H1 (cell line): ENCODE data around the gene CCDC40. TPM values are rescaled to one million over a fixed set of nuclear protein-coding genes. Genes with fewer than 3 reads are reported as not detected.

Experiments used
- CTCF ChIA-PET: fragments of 300-600 bp; sonication (Branson Sonifier 250); formaldehyde crosslinking; loops from one replicate; lab custom pipeline; 2021; ENCODE audit not compliant: partially characterized antibody; lab: Charles Lee
- POLR2A ChIA-PET: fragments of 300-600 bp; sonication (Branson Sonifier 250); formaldehyde crosslinking; loops from one replicate; lab custom pipeline; 2021; ENCODE audit warnings: inconsistent platforms; ENCODE audit not compliant: partially characterized antibody; lab: Charles Lee
- DNase-seq, 2 experiments: peaks; one replicate each; pipeline versions ENCODE4 v3.0.0 to v3.0.0-alpha.2; 2010 to 2022; ENCODE audit warnings: low spot score in 2 of 2, low read depth in 1 of 2, mixed read lengths in 1 of 2
- FAIRE-seq: peaks from 2 replicates; lab custom pipeline; 2011; peaks lifted over from hg19 to GRCh38; lab: Jason Lieb, UNC
- H2AFZ ChIP-seq: 2 replicates; pipeline ENCODE4 v1.8.1; 2012; ENCODE audit warnings: low read length, inconsistent platforms
- H2AK5ac ChIP-seq: 2 replicates; pipeline ENCODE4 v1.6.1; 2013; ENCODE audit warnings: low read depth, low read length
- H2BK120ac ChIP-seq: replicated peaks from 2 replicates; pipeline ENCODE3; 2013; ENCODE audit warnings: low read depth, low read length, inconsistent platforms
- H2BK12ac ChIP-seq: 2 replicates; pipeline ENCODE4 v1.6.1; 2013; ENCODE audit warnings: low read depth, low read length
- H2BK15ac ChIP-seq: 2 replicates; pipeline ENCODE4 v1.6.1; 2013; ENCODE audit warnings: low read length
- H2BK20ac ChIP-seq: 2 replicates; pipeline ENCODE4 v1.6.1; 2013; ENCODE audit warnings: low read length
- H2BK5ac ChIP-seq: 2 replicates; pipeline ENCODE4 v1.6.1; 2013; ENCODE audit warnings: low read depth, low read length
- H3K14ac ChIP-seq: 2 replicates; pipeline ENCODE4 v1.6.1; 2013; ENCODE audit warnings: inconsistent platforms; ENCODE audit not compliant: insufficient read length
- H3K18ac ChIP-seq: 2 replicates; pipeline ENCODE4 v1.6.1; 2013; ENCODE audit warnings: low read length; ENCODE audit errors: extremely low read depth
- H3K23ac ChIP-seq: 2 replicates; pipeline ENCODE4 v1.6.1; 2013; ENCODE audit warnings: inconsistent platforms; ENCODE audit not compliant: insufficient read length
- H3K23me2 ChIP-seq: 2 replicates; pipeline ENCODE4 v1.6.1; 2013; ENCODE audit warnings: low read depth, low read length
- H3K27ac ChIP-seq: 2 replicates; pipeline ENCODE4 v1.6.1; 2011; ENCODE audit warnings: low read depth, low read length, inconsistent platforms
- H3K27me3 ChIP-seq, 4 experiments: replicated peaks in 1 of 4; 1 replicate in 1 of 4; 2 replicates in 3 of 4; pipeline versions ENCODE4 v1.6.1 to v1.8.1; 2011 to 2013; ENCODE audit warnings: low read length in 3 of 4, mild to moderate bottlenecking in 3 of 4, inconsistent platforms in 2 of 4, mixed read lengths in 2 of 4, moderate library complexity in 1 of 4; ENCODE audit not compliant: control insufficient read depth in 3 of 4, insufficient read depth in 3 of 4; ENCODE audit errors: extremely low read depth in 1 of 4
- H3K36me3 ChIP-seq, 4 experiments: 2 replicates each; pipeline versions ENCODE4 v1.6.1 to v1.8.1; 2011 to 2013; ENCODE audit warnings: mild to moderate bottlenecking in 4 of 4, low read length in 3 of 4, moderate library complexity in 2 of 4, control low read depth in 1 of 4, inconsistent platforms in 1 of 4; ENCODE audit not compliant: insufficient read depth in 4 of 4, control insufficient read depth in 2 of 4
- H3K4ac ChIP-seq: replicated peaks from 2 replicates; pipeline ENCODE3; 2013; ENCODE audit warnings: low read length, low read depth, mixed read lengths, inconsistent platforms; ENCODE audit not compliant: insufficient read length
- H3K4me1 ChIP-seq, 4 experiments: replicated peaks in 1 of 4; 1 replicate in 1 of 4; 2 replicates in 3 of 4; pipeline versions ENCODE4 v1.6.1 to v1.8.1; 2011 to 2013; ENCODE audit warnings: low read length in 3 of 4, inconsistent platforms in 2 of 4, mixed read lengths in 1 of 4; ENCODE audit not compliant: insufficient read depth in 4 of 4, control insufficient read depth in 3 of 4
- H3K4me2 ChIP-seq, 2 experiments: 2 replicates each; pipeline versions ENCODE4 v1.6.1 to v1.8.1; 2011 to 2013; ENCODE audit warnings: low read depth in 2 of 2, low read length in 2 of 2, control low read depth in 1 of 2, inconsistent platforms in 1 of 2, mild to moderate bottlenecking in 1 of 2; ENCODE audit not compliant: insufficient read depth in 1 of 2
- H3K4me3 ChIP-seq, 4 experiments: fragments of 200-600, 300-600 bp in 1 of 4; sonication (generic), shearing (Covaris generic), sonication (Bioruptor Twin) in 1 of 4; 2 replicates each; pipeline versions ENCODE4 v1.5.1 to v1.8.1; 2011 to 2016; ENCODE audit warnings: low read length in 4 of 4, low read depth in 3 of 4, control low read depth in 2 of 4, inconsistent platforms in 2 of 4, mild to moderate bottlenecking in 2 of 4, mixed read lengths in 1 of 4, moderate library complexity in 1 of 4; ENCODE audit not compliant: insufficient read depth in 2 of 4; ENCODE audit errors: extremely low read depth in 1 of 4
- H3K56ac ChIP-seq: replicated peaks from 2 replicates; pipeline ENCODE3; 2013; ENCODE audit warnings: low read depth, mild to moderate bottlenecking, mixed read lengths, low read length, inconsistent platforms; ENCODE audit not compliant: insufficient read length
- H3K79me1 ChIP-seq: 2 replicates; pipeline ENCODE4 v1.6.1; 2013; ENCODE audit warnings: low read depth, low read length, control low read depth
- H3K79me2 ChIP-seq, 2 experiments: 2 replicates each; pipeline versions ENCODE4 v1.6.1 to v1.8.1; 2012 to 2013; ENCODE audit warnings: low read length in 2 of 2, mild to moderate bottlenecking in 2 of 2, inconsistent platforms in 1 of 2; ENCODE audit not compliant: insufficient read depth in 2 of 2, control insufficient read depth in 1 of 2
- H3K9ac ChIP-seq, 4 experiments: replicated peaks in 1 of 4; 1 replicate in 1 of 4; 2 replicates in 3 of 4; pipeline versions ENCODE4 v1.6.1 to v1.8.1; 2011 to 2013; ENCODE audit warnings: low read depth in 3 of 4, low read length in 3 of 4, control low read depth in 2 of 4, mild to moderate bottlenecking in 2 of 4, moderate library complexity in 2 of 4, inconsistent platforms in 1 of 4; ENCODE audit errors: extremely low read depth in 1 of 4
- H3K9me3 ChIP-seq, 2 experiments: 2 replicates each; pipeline versions ENCODE4 v1.6.1 to v1.8.1; 2012 to 2013; ENCODE audit warnings: mild to moderate bottlenecking in 2 of 2, moderate library complexity in 2 of 2, control low read depth in 1 of 2, inconsistent platforms in 1 of 2, low read depth in 1 of 2, low read length in 1 of 2, mixed read lengths in 1 of 2; ENCODE audit not compliant: insufficient read depth in 2 of 2
- H4K20me1 ChIP-seq, 2 experiments: replicated peaks in 1 of 2; 2 replicates each; pipeline versions ENCODE3 to v1.8.1; 2011 to 2013; ENCODE audit warnings: inconsistent platforms in 2 of 2, low read length in 2 of 2, mild to moderate bottlenecking in 1 of 2; ENCODE audit not compliant: insufficient read depth in 2 of 2, control insufficient read depth in 1 of 2
- H4K5ac ChIP-seq: 2 replicates; pipeline ENCODE4 v1.6.1; 2013; ENCODE audit warnings: low read length, low read depth, mixed read lengths, inconsistent platforms; ENCODE audit not compliant: insufficient read length
- H4K8ac ChIP-seq: 2 replicates; pipeline ENCODE4 v1.8.0; 2013; ENCODE audit warnings: mild to moderate bottlenecking, moderate library complexity, low read length, inconsistent platforms; ENCODE audit not compliant: insufficient read depth; ENCODE audit errors: extremely low read depth
- H4K91ac ChIP-seq: replicated peaks from 2 replicates; pipeline ENCODE3; 2013; ENCODE audit warnings: low read length, mixed read lengths, inconsistent platforms; ENCODE audit not compliant: insufficient read length
- BCL11A ChIP-seq, 2 experiments: IDR thresholded peaks; one replicate each; pipeline ENCODE4 v1.6.1; 2011; ENCODE audit warnings: low read depth in 2 of 2, low read length in 2 of 2, mild to moderate bottlenecking in 2 of 2
- EZH2 ChIP-seq: fragments of 200-600 bp; sonication (generic); IDR thresholded peaks from 2 replicates; pipeline ENCODE4 v1.7.1; 2012; ENCODE audit warnings: low read depth, mild to moderate bottlenecking, moderate library complexity, low read length, inconsistent platforms; ENCODE audit not compliant: severe bottlenecking
- NRF1 ChIP-seq: IDR thresholded peaks from 2 replicates; pipeline ENCODE4 v1.6.1; 2011; ENCODE audit warnings: mild to moderate bottlenecking, low read depth, low read length, improper control_type of control experiment
- PHF8 ChIP-seq: fragments of 200-600 bp; sonication (generic); conservative IDR thresholded peaks from 2 replicates; pipeline ENCODE4 v1.7.1; 2012; ENCODE audit warnings: low read depth, mild to moderate bottlenecking, inconsistent platforms, low read length, moderate library complexity
- POLR2AphosphoS5 ChIP-seq: IDR thresholded peaks from 2 replicates; pipeline ENCODE4 v1.6.1; 2011; ENCODE audit warnings: low read depth, low read length
- RNF2 ChIP-seq: fragments of 200-900, 300-1000 bp; sonication (generic); IDR thresholded peaks from 2 replicates; pipeline ENCODE4 v1.7.1; 2016; ENCODE audit warnings: borderline replicate concordance, low read depth, mild to moderate bottlenecking, antibody characterized with exemption, low read length; ENCODE audit not compliant: poor library complexity, severe bottlenecking; ENCODE audit errors: missing control alignments
- SUZ12 ChIP-seq: fragments of 200-600 bp; sonication (generic); IDR thresholded peaks from 2 replicates; pipeline ENCODE4 v1.6.1; 2012; ENCODE audit warnings: mild to moderate bottlenecking, inconsistent platforms, low read length, moderate library complexity, mixed read lengths
- WGBS, 2 experiments: shearing (Covaris generic) in 1 of 2; methylation state at CpG; one replicate each; pipeline versions ENCODE4 v1.1.6 to v1.1.7; 2013 to 2015; ENCODE audit warnings: low lambda C conversion rate in 2 of 2, mixed read lengths in 2 of 2, inconsistent platforms in 1 of 2, low coverage in 1 of 2, missing lambda C conversion rate in 1 of 2; ENCODE audit not compliant: insufficient replicate concordance in 2 of 2, insufficient coverage in 1 of 2, insufficient read length in 1 of 2; ENCODE audit errors: extremely low coverage in 1 of 2, missing lambda C conversion rate in 1 of 2; 5-methylcytosine and 5-hydroxymethylcytosine counted together
- polyA plus RNA-seq, 7 experiments: library from polyadenylated mRNA; depleted of rRNA in 3 of 7; stranded (reverse) in 5 of 7; unstranded in 2 of 7; fragments of >200 nt in 5 of 7; fragments of 200-250 nt in 2 of 7; gene quantifications; 1 replicate in 5 of 7; 2 replicates in 1 of 7; 4 replicates in 1 of 7; pipeline versions ENCODE4 v1.2.1 to v1.2.3, GENCODE V29; 2011 to 2013; ENCODE audit warnings: missing spikeins in 2 of 7, mixed read lengths in 2 of 7
- total RNA-seq: library from RNA; stranded (reverse); fragmentation: NEBNext Ultra II Directional; extraction: Animal tissue kit (Norgen Biotek cat#: 25700); gene quantifications from 2 replicates; pipeline ENCODE4 v1.2.1, GENCODE V29; 2021
- TF ChIP-seq, protein P1 (sequence below), 3 experiments: IDR thresholded peaks; 1 replicate in 2 of 3; 2 replicates in 1 of 3; pipeline versions ENCODE4 v1.5.1 to v1.6.1; 2011; ENCODE audit warnings: low read length in 3 of 3, mild to moderate bottlenecking in 3 of 3, inconsistent platforms in 2 of 3, low read depth in 1 of 3, moderate library complexity in 1 of 3; ENCODE audit not compliant: insufficient read depth in 1 of 3; ENCODE audit errors: control extremely low read depth in 1 of 3
- TF ChIP-seq, protein P2 (sequence below): IDR thresholded peaks from 2 replicates; pipeline ENCODE4 v1.6.1; 2012; ENCODE audit warnings: inconsistent platforms

The CCDC40 gene
- total and polyA plus RNA-seq, 2 of the 8 experiments (the other 6 are each of a cell fraction or from before 2014, with no cell fraction given): 4.1 to 11.5 TPM

DNA sequence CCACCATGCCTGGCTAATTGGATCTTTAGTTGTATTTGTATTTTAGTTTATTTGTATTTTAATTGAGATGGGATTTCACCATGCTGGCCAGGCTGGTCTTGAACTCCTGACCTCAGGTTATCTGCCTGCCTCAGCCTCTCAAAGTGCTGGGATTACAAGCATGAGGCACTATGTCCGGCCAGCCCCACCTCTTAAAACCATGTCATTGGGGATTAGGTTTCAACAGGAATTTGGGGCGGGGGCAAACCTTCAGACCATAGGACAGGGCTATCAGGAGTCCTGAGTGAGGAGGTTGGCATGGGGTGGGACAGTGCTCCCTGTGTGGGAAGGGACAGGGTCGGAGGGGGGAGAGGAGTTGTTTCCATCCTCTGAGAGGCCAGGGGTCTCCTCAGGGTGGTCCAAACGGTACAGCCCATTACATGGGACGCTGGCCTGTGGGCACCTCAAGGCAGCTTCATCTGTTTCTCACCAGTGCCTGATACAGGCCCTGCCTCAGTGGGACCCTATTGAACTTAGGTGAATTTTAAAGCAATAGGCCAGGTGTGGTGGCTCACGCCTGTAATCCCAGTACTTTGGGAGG, 86.6 kb downstream of the CCDC40 start:
- Histone ChIP-seq H2AFZ (no peak overlapping the region), H3K27ac (no peak overlapping the region), H4K5ac (no peak overlapping the region), H3K4me1 (peaks cover 0 to 15% (median 12%) of the 10 kb centered on the region in 4 experiments; a peak in 6 of 7 replicates), H3K9ac (no peak overlapping the region), H3K9me3 (no peaks in the 10 kb centered on the region), H3K14ac (no peak overlapping the region), H2BK20ac (no peak overlapping the region), H2AK5ac (no peak overlapping the region), H3K23me2 (no peaks in the 10 kb centered on the region; the same call in 1 of the 2 replicates), H4K8ac (no peak overlapping the region), H3K4me2 (no peak overlapping the region), H3K36me3 (no peaks in the 10 kb centered on the region), H3K18ac (no peak overlapping the region), H3K79me1 (no peaks in the 10 kb centered on the region), H2BK5ac (no peak overlapping the region), H3K4me3 (no peak overlapping the region), H4K20me1 (no peaks in the 10 kb centered on the region), H3K27me3 (no peaks in the 10 kb centered on the region), H2BK12ac (no peak overlapping the region), H2BK15ac (no peak overlapping the region), H3K79me2 (no peaks in the 10 kb centered on the region), H4K91ac (no peak overlapping the region), H3K4ac (no peak overlapping the region), H3K23ac (no peak overlapping the region), H3K56ac (no peak overlapping the region), H2BK120ac (no peak overlapping the region)
- ChIA-PET POLR2A (interaction anchor here (0.7 to 10.0 kb wide), 6 partner anchors 8 to 64 kb away, joined by 3 to 103 read pairs (median 5); no protein-coding TSS in a partner anchor), CTCF (interaction anchor here (0.7 to 4.4 kb wide), 8 partner anchors 8 to 974 kb away, joined by 3 to 43 read pairs (median 15); partner anchors contain the start of gene GAA)
- DNase-seq: no peak
- no peak for FAIRE-seq
- 92% methylated on average over 6 of the region's 6 CpGs; no CpG with 5 or more reads in 1 of the 2 experiments for WGBS, 2 experiments
- TF ChIP-seq, protein P1, sequence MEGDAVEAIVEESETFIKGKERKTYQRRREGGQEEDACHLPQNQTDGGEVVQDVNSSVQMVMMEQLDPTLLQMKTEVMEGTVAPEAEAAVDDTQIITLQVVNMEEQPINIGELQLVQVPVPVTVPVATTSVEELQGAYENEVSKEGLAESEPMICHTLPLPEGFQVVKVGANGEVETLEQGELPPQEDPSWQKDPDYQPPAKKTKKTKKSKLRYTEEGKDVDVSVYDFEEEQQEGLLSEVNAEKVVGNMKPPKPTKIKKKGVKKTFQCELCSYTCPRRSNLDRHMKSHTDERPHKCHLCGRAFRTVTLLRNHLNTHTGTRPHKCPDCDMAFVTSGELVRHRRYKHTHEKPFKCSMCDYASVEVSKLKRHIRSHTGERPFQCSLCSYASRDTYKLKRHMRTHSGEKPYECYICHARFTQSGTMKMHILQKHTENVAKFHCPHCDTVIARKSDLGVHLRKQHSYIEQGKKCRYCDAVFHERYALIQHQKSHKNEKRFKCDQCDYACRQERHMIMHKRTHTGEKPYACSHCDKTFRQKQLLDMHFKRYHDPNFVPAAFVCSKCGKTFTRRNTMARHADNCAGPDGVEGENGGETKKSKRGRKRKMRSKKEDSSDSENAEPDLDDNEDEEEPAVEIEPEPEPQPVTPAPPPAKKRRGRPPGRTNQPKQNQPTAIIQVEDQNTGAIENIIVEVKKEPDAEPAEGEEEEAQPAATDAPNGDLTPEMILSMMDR (IDR thresholded peaks at IDR 0.05; ENCODE audit: control extremely low read depth in 1 of 3, insufficient read depth in 1 of 3, low read depth in 1 of 3, low read length in 3 of 3): no peak
- no peak for TF ChIP-seq BCL11A (IDR thresholded peaks at IDR 0.05; ENCODE audit: low read depth in 2 of 2, low read length in 2 of 2)
- TF ChIP-seq EZH2: no peak
- no peak for TF ChIP-seq POLR2AphosphoS5
- TF ChIP-seq SUZ12: no peak
- no peak for TF ChIP-seq PHF8
- TF ChIP-seq NRF1: no peak
- TF ChIP-seq, protein P2, sequence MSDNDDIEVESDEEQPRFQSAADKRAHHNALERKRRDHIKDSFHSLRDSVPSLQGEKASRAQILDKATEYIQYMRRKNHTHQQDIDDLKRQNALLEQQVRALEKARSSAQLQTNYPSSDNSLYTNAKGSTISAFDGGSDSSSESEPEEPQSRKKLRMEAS: no peak
- TF ChIP-seq RNF2: no peak
